Activated CD4-positive, alpha-beta T cell treated with anti-CD3 and anti-CD28 coated beads, Interleukin-2, amount 10 ng/mL, durations not matched to agents 7 days and 5 days (primary cell): ENCODE measurements around the gene TPK1. TPM values are rescaled to one million over a fixed set of nuclear protein-coding genes. Genes with fewer than 3 reads are reported as not detected.
"Not testable (repeated sequence)": the region's sequence is repeated elsewhere in the genome, so short reads cannot be mapped to it uniquely, and the experiment has no call there.

Source experiments
- CTCF ChIA-PET: fragments of 350-600 bp; sonication (Branson Sonifier 250); formaldehyde crosslinking; loops from one replicate; lab custom pipeline; 2021; ENCODE audit warnings: antibody characterized with exemption; lab: Charles Lee
- POLR2A ChIA-PET: fragments of 350-600 bp; sonication (Branson Sonifier 250); formaldehyde crosslinking; loops from one replicate; lab custom pipeline; 2021; ENCODE audit warnings: antibody characterized with exemption; lab: Charles Lee
- DNase-seq: peaks from one replicate; pipeline ENCODE4 v3.0.0-alpha.2; 2020
- H3K27ac Mint-ChIP-seq: one replicate; pipeline ENCODE4 v1.8.0; 2021; ENCODE audit warnings: mild to moderate bottlenecking, moderate library complexity, mixed read lengths
- H3K27me3 Mint-ChIP-seq: one replicate; pipeline ENCODE4 v1.8.0; 2021; ENCODE audit warnings: mixed read lengths
- H3K36me3 Mint-ChIP-seq: one replicate; pipeline ENCODE4 v1.8.0; 2021; ENCODE audit warnings: low read depth, mixed read lengths
- H3K4me1 Mint-ChIP-seq: one replicate; pipeline ENCODE4 v1.8.0; 2021; ENCODE audit warnings: mixed read lengths
- H3K4me3 Mint-ChIP-seq: one replicate; pipeline ENCODE4 v1.8.0; 2021; ENCODE audit warnings: mild to moderate bottlenecking, moderate library complexity, mixed read lengths
- H3K9me3 Mint-ChIP-seq: one replicate; pipeline ENCODE4 v1.8.0; 2021; ENCODE audit warnings: mixed read lengths
- total RNA-seq, 2 experiments: library from RNA; stranded (reverse); gene quantifications; one replicate each; pipeline ENCODE4 v1.2.3, GENCODE V29; 2021

The TPK1 gene
- total RNA-seq, 2 experiments from 2014 or later: 11.8 to 13.2 TPM

GRCh38 chr7:144454256-144455039, 381.4 kb downstream of the TPK1 start:
- no peak for DNase-seq
- POLR2A ChIA-PET: no interaction called here
- no peak overlapping the region for H3K4me3 Mint-ChIP-seq
- H3K4me1 Mint-ChIP-seq: no peaks in the 10 kb centered on the region
- H3K27ac Mint-ChIP-seq: no peak overlapping the region
- peaks cover 5% of the 10 kb centered on the region for H3K36me3 Mint-ChIP-seq
- CTCF ChIA-PET: no interaction called here
- H3K9me3 Mint-ChIP-seq: peaks cover 20% of the 10 kb centered on the region
- no peaks in the 10 kb centered on the region for H3K27me3 Mint-ChIP-seq

- peaks cover 5% of the 10 kb centered on the region for H3K36me3 Mint-ChIP-seq
- H3K4me3 Mint-ChIP-seq: no peak overlapping the region
- DNase-seq: no peak
- H3K27ac Mint-ChIP-seq: no peak overlapping the region
- ChIA-PET POLR2A (no interaction called here), CTCF (no interaction called here)
- no peaks in the 10 kb centered on the region for H3K27me3 Mint-ChIP-seq
- peaks cover 20% of the 10 kb centered on the region for H3K9me3 Mint-ChIP-seq
- no peaks in the 10 kb centered on the region for H3K4me1 Mint-ChIP-seq
Observed at GRCh38 chr7:144452064-144452463, 383.8 kb downstream of the TPK1 start.

DNA sequence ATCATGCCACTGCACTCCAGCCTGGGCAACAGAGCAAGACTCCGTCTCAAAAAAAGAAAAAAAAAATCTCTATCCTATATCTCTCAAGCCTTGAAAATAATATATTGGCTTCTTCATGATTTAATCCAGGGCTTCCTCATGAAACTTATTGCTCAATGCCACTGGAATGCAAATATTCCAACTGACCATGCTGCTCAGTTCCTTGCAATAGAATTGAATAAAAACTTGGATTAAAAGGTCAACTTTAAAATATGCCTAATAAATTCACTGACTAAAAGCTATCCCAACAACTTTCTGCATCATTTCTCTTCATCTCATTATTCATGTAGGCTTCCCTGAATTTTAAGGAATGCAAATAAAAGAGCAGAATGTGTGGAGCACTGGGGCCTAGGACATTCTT, 390.3 kb downstream of the TPK1 start:
- H3K4me1 Mint-ChIP-seq: no peaks in the 10 kb centered on the region
- POLR2A ChIA-PET: no interaction called here
- no peaks in the 10 kb centered on the region for H3K9me3 Mint-ChIP-seq
- H3K27ac Mint-ChIP-seq: no peak overlapping the region
- no peaks in the 10 kb centered on the region for H3K36me3 Mint-ChIP-seq
- DNase-seq: no peak
- no peaks in the 10 kb centered on the region for H3K27me3 Mint-ChIP-seq
- CTCF ChIA-PET: no interaction called here
- no peak overlapping the region for H3K4me3 Mint-ChIP-seq

GRCh38 chr7:144439717-144440205, 396.1 kb downstream of the TPK1 start:
- Mint-ChIP-seq H3K4me1 (no peaks in the 10 kb centered on the region), H3K27ac (no peak overlapping the region), H3K27me3 (peaks cover 1% of the 10 kb centered on the region), H3K9me3 (no peaks in the 10 kb centered on the region), H3K4me3 (no peak overlapping the region), H3K36me3 (no peaks in the 10 kb centered on the region)
- ChIA-PET CTCF (no interaction called here), POLR2A (no interaction called here)
- no peak for DNase-seq

- no peaks in the 10 kb centered on the region for H3K4me1 Mint-ChIP-seq
- no peak for DNase-seq
- ChIA-PET POLR2A (no interaction called here), CTCF (no interaction called here)
- H3K36me3 Mint-ChIP-seq: no peaks in the 10 kb centered on the region
- H3K9me3 Mint-ChIP-seq: no peaks in the 10 kb centered on the region
- H3K27ac Mint-ChIP-seq: no peak overlapping the region
- H3K27me3 Mint-ChIP-seq: peaks cover 1% of the 10 kb centered on the region
- no peak overlapping the region for H3K4me3 Mint-ChIP-seq
Observed at GRCh38 chr7:144438759-144439158, 397.1 kb downstream of the TPK1 start.

GRCh38 chr7:144437370-144438191, 398.3 kb downstream of the TPK1 start:
- Mint-ChIP-seq H3K4me1 (no peaks in the 10 kb centered on the region), H3K9me3 (no peaks in the 10 kb centered on the region), H3K27ac (no peak overlapping the region), H3K4me3 (no peak overlapping the region), H3K36me3 (no peaks in the 10 kb centered on the region), H3K27me3 (peaks cover 1% of the 10 kb centered on the region)
- ChIA-PET CTCF (interaction anchor here (0.9 kb wide), 1 partner anchor 46 kb away, joined by 3 read pairs; no protein-coding TSS in a partner anchor), POLR2A (no interaction called here)
- peak; percentile 70 for DNase-seq

GRCh38 chr7:144436500-144436899, 399.4 kb downstream of the TPK1 start:
- CTCF ChIA-PET: interaction anchor here (0.9 kb wide), 1 partner anchor 45 kb away, joined by 3 read pairs; no protein-coding TSS in a partner anchor

GRCh38 chr7:144428431-144428830, 407.4 kb downstream of the TPK1 start:
- POLR2A ChIA-PET: no interaction called here

More at GRCh38 chr7:144436500-144436899, 399.4 kb downstream of the TPK1 start:
- Mint-ChIP-seq H3K9me3 (no peaks in the 10 kb centered on the region), H3K27ac (no peak overlapping the region), H3K27me3 (peaks cover 1% of the 10 kb centered on the region), H3K36me3 (no peaks in the 10 kb centered on the region), H3K4me1 (no peaks in the 10 kb centered on the region), H3K4me3 (no peak overlapping the region)
- no peak for DNase-seq
- POLR2A ChIA-PET: no interaction called here

GRCh38 chr7:144427539-144427938, 408.3 kb downstream of the TPK1 start:
- H3K9me3 Mint-ChIP-seq: peaks cover 25% of the 10 kb centered on the region
- H3K27ac Mint-ChIP-seq, DNase-seq, H3K4me1 Mint-ChIP-seq, CTCF ChIA-PET, H3K27me3 Mint-ChIP-seq, H3K36me3 Mint-ChIP-seq, H3K4me3 Mint-ChIP-seq, POLR2A ChIA-PET: not testable (repeated sequence)

More at GRCh38 chr7:144428431-144428830, 407.4 kb downstream of the TPK1 start:
- Mint-ChIP-seq H3K27me3 (no peaks in the 10 kb centered on the region), H3K36me3 (no peaks in the 10 kb centered on the region), H3K4me3 (no peak overlapping the region), H3K4me1 (no peaks in the 10 kb centered on the region), H3K9me3 (peaks cover 25% of the 10 kb centered on the region), H3K27ac (no peak overlapping the region)
- no peak for DNase-seq
- CTCF ChIA-PET: no interaction called here

DNA sequence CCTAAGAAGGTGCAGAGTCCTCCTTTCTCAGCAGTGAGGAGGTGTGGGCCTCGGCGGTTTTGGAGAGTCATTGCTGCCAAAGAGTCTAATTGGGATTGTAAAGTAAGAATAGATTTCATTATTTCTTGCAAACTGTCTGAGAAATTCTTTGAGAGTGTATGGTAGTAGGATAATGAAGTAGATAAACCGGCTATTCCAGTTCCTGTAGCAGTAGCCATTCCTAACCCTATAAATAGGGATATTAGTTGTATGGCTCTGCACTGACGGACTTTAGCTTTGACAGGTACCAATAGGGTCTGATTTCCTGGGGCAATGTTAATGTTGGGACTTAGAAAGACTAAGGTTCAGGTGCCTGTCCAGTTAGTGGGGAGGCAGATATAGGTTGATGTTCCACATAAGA, 416.9 kb downstream of the TPK1 start:
- DNase-seq, CTCF ChIA-PET, H3K36me3 Mint-ChIP-seq, H3K4me1 Mint-ChIP-seq, H3K27ac Mint-ChIP-seq, H3K27me3 Mint-ChIP-seq, POLR2A ChIA-PET, H3K4me3 Mint-ChIP-seq, H3K9me3 Mint-ChIP-seq: not testable (repeated sequence)

- Mint-ChIP-seq H3K9me3 (no peaks in the 10 kb centered on the region), H3K27me3 (peaks cover 9% of the 10 kb centered on the region), H3K36me3 (no peaks in the 10 kb centered on the region), H3K4me3 (no peak overlapping the region), H3K4me1 (no peaks in the 10 kb centered on the region), H3K27ac (no peak overlapping the region)
- CTCF ChIA-PET: interaction anchor here (0.9 kb wide), 1 partner anchor 11 kb away, joined by 3 read pairs; no protein-coding TSS in a partner anchor
- DNase-seq: no peak
- POLR2A ChIA-PET: no interaction called here
Observed at GRCh38 chr7:144416341-144416740, 419.5 kb downstream of the TPK1 start.

- H3K36me3 Mint-ChIP-seq: no peaks in the 10 kb centered on the region
- POLR2A ChIA-PET: no interaction called here
- H3K4me1 Mint-ChIP-seq: no peaks in the 10 kb centered on the region
- H3K4me3 Mint-ChIP-seq: no peak overlapping the region
- H3K9me3 Mint-ChIP-seq: no peaks in the 10 kb centered on the region
- CTCF ChIA-PET: interaction anchor here (0.9 kb wide), 1 partner anchor 11 kb away, joined by 3 read pairs; no protein-coding TSS in a partner anchor
- H3K27me3 Mint-ChIP-seq: peaks cover 10% of the 10 kb centered on the region
- DNase-seq: no peak
- H3K27ac Mint-ChIP-seq: no peak overlapping the region
Observed at GRCh38 chr7:144415858-144416257, 420.0 kb downstream of the TPK1 start.

- Mint-ChIP-seq H3K27ac (no peak overlapping the region), H3K4me1 (no peaks in the 10 kb centered on the region), H3K4me3 (no peak overlapping the region), H3K27me3 (peaks cover 12% of the 10 kb centered on the region), H3K36me3 (no peaks in the 10 kb centered on the region), H3K9me3 (no peaks in the 10 kb centered on the region)
- no peak for DNase-seq
- ChIA-PET POLR2A (no interaction called here), CTCF (no interaction called here)
Observed at GRCh38 chr7:144414815-144415214, 421.0 kb downstream of the TPK1 start.
